WTC11 (cell line): ENCODE measurements around the gene PITPNC1.

Source experiments
- CTCF ChIP-seq: fragments of 200-600 bp; IDR thresholded peaks from 2 replicates; pipeline ENCODE4 v1.8.0; 2022; ENCODE audit warnings: antibody characterized with exemption
- ELF4 ChIP-seq: sonication (generic); formaldehyde crosslinking; IDR thresholded peaks from 2 replicates; pipeline ENCODE4 v1.8.1; 2022; ENCODE audit warnings: low read depth, mild to moderate bottlenecking, moderate library complexity, missing genetic modification reagents
- FOXP1 ChIP-seq: sonication (generic); formaldehyde crosslinking; IDR thresholded peaks from 2 replicates; pipeline ENCODE4 v1.8.0; 2022; ENCODE audit warnings: missing genetic modification reagents, mild to moderate bottlenecking, moderate library complexity, borderline replicate concordance
- FOXP4 ChIP-seq: sonication (generic); formaldehyde crosslinking; IDR thresholded peaks from 2 replicates; pipeline ENCODE4 v1.8.0; 2022; ENCODE audit warnings: mild to moderate bottlenecking, missing genetic modification reagents
- IRF1 ChIP-seq: sonication (generic); formaldehyde crosslinking; IDR thresholded peaks from 2 replicates; pipeline ENCODE4 v1.8.0; 2023; ENCODE audit warnings: missing genetic modification reagents
- MAX ChIP-seq: sonication (generic); formaldehyde crosslinking; IDR thresholded peaks from 2 replicates; pipeline ENCODE4 v1.8.0; 2022; ENCODE audit warnings: mild to moderate bottlenecking, missing genetic modification reagents
- NR2C2 ChIP-seq: sonication (generic); formaldehyde crosslinking; IDR thresholded peaks from 2 replicates; pipeline ENCODE4 v1.8.0; 2022; ENCODE audit warnings: mild to moderate bottlenecking, missing genetic modification reagents

GRCh38 chr17:67421869-67422273 is 44.8 kb downstream of the PITPNC1 start:
- TF ChIP-seq CTCF = no peak
- TF ChIP-seq MAX (CRISPR knock-in tag) = no peak
- TF ChIP-seq NR2C2 (CRISPR knock-in tag) = no peak
- TF ChIP-seq FOXP1 (CRISPR knock-in tag) = no peak
- TF ChIP-seq IRF1 (CRISPR knock-in tag) = no peak
- TF ChIP-seq FOXP4 = no peak
- no peak for TF ChIP-seq ELF4 (CRISPR knock-in tag)
